Mesodermal cell (in vitro differentiated cells): ENCODE data around the gene CEPT1.

Source experiments
- H3K27ac ChIP-seq: 2 replicates; pipeline ENCODE4 v1.7.0; 2013; ENCODE audit warnings: mild to moderate bottlenecking, low read depth, low read length, moderate library complexity; ENCODE audit not compliant: severe bottlenecking
- H3K36me3 ChIP-seq: 2 replicates; pipeline ENCODE4 v1.7.1; 2013; ENCODE audit warnings: mild to moderate bottlenecking, low read length, moderate library complexity; ENCODE audit not compliant: control insufficient read depth, insufficient read depth
- H3K4me1 ChIP-seq: one replicate; pipeline ENCODE4 v1.7.1; 2013; ENCODE audit warnings: mild to moderate bottlenecking, low read length; ENCODE audit not compliant: insufficient read depth, control insufficient read depth, poor library complexity, severe bottlenecking
- H3K4me3 ChIP-seq: 2 replicates; pipeline ENCODE4 v1.7.0; 2013; ENCODE audit warnings: low read length, control low read depth, mild to moderate bottlenecking; ENCODE audit not compliant: insufficient read depth, poor library complexity, severe bottlenecking; ENCODE audit errors: extremely low read depth
- H3K9me3 ChIP-seq: 2 replicates; pipeline ENCODE4 v1.7.1; 2013; ENCODE audit warnings: mild to moderate bottlenecking, low read length, moderate library complexity; ENCODE audit not compliant: control insufficient read depth
- WGBS, 2 experiments: methylation state at CpG; one replicate each; pipeline ENCODE4 v1.1.5; 2013; ENCODE audit warnings: missing lambda C conversion rate in 2 of 2; ENCODE audit not compliant: insufficient coverage in 2 of 2; 5-methylcytosine and 5-hydroxymethylcytosine counted together

Gene CEPT1

GRCh38 chr1:111193712-111194480, 53.9 kb downstream of the CEPT1 start:
- Histone ChIP-seq H3K4me1 (peaks cover 24% of the 10 kb centered on the region), H3K9me3 (no peaks in the 10 kb centered on the region), H3K4me3 (no peak overlapping the region), H3K36me3 (peaks cover 6% of the 10 kb centered on the region), H3K27ac (no peak overlapping the region)
- WGBS, 2 experiments = 90 to 92% methylated on average over 2 to 3 of the region's 3 CpGs

GRCh38 chr1:111195002-111195684, 55.1 kb downstream of the CEPT1 start:
- H3K4me3 ChIP-seq = no peak overlapping the region
- no peaks in the 10 kb centered on the region for H3K9me3 ChIP-seq
- no peaks in the 10 kb centered on the region for H3K36me3 ChIP-seq
- H3K4me1 ChIP-seq = peaks cover 24% of the 10 kb centered on the region
- no peak overlapping the region for H3K27ac ChIP-seq
- WGBS, 2 experiments = 81 to 92% methylated on average over 2 to 3 of the region's 4 CpGs

- Histone ChIP-seq H3K9me3 (no peaks in the 10 kb centered on the region), H3K27ac (no peak overlapping the region), H3K36me3 (no peaks in the 10 kb centered on the region), H3K4me1 (peaks cover 27% of the 10 kb centered on the region), H3K4me3 (no peak overlapping the region)
- WGBS, 2 experiments = 70 to 94% methylated on average over 1 to 2 of the region's 2 CpGs
Measured at GRCh38 chr1:111196213-111196612, 56.2 kb downstream of the CEPT1 start.

- WGBS, 2 experiments = 51 to 67% methylated on average over 2 to 5 of the region's 6 CpGs
- no peaks in the 10 kb centered on the region for H3K36me3 ChIP-seq
- no peaks in the 10 kb centered on the region for H3K9me3 ChIP-seq
- no peak overlapping the region for H3K4me3 ChIP-seq
- peaks cover 18% of the 10 kb centered on the region for H3K4me1 ChIP-seq
- no peak overlapping the region for H3K27ac ChIP-seq
Measured at GRCh38 chr1:111197598-111198284, 57.7 kb downstream of the CEPT1 start.

GRCh38 chr1:111198836-111199235, 58.8 kb downstream of the CEPT1 start:
- WGBS, 2 experiments = 85 to 88% methylated on average over 3 to 4 of the region's 5 CpGs
- no peak overlapping the region for H3K4me3 ChIP-seq
- no peak overlapping the region for H3K27ac ChIP-seq
- H3K9me3 ChIP-seq = no peaks in the 10 kb centered on the region
- peaks cover 12% of the 10 kb centered on the region for H3K4me1 ChIP-seq
- H3K36me3 ChIP-seq = no peaks in the 10 kb centered on the region

- Histone ChIP-seq H3K36me3 (no peaks in the 10 kb centered on the region), H3K4me3 (no peak overlapping the region), H3K27ac (no peak overlapping the region), H3K9me3 (no peaks in the 10 kb centered on the region), H3K4me1 (peaks cover 7% of the 10 kb centered on the region)
- WGBS, 2 experiments = 94% methylated on average over 2 of the region's 3 CpGs
Measured at GRCh38 chr1:111199329-111199728, 59.3 kb downstream of the CEPT1 start.

- 96 to 97% methylated on average over 16 to 17 of the region's 17 CpGs for WGBS, 2 experiments
- H3K4me1 ChIP-seq = peaks cover 5% of the 10 kb centered on the region
- H3K36me3 ChIP-seq = no peaks in the 10 kb centered on the region
- H3K27ac ChIP-seq = no peak within 1 kb of the TSS
- H3K4me3 ChIP-seq = no peak within 1 kb of the TSS
- H3K9me3 ChIP-seq = no peaks in the 10 kb centered on the region
Measured at GRCh38 chr1:111199881-111200801, 60.1 kb downstream of the CEPT1 start, which contains the start of gene DENND2D. Gene DENND2D, minus strand, starts transcription at chr1:111200646. Its CDS starts 187 bp downstream, at chr1:111200459.

- Histone ChIP-seq H3K9me3 (no peaks in the 10 kb centered on the region), H3K27ac (no peak overlapping the region), H3K36me3 (no peaks in the 10 kb centered on the region), H3K4me3 (no peak overlapping the region), H3K4me1 (peaks cover 5% of the 10 kb centered on the region)
- WGBS, 2 experiments = 83 to 88% methylated on average over 1 to 2 of the region's 3 CpGs
Measured at GRCh38 chr1:111200802-111201161, 60.8 kb downstream of the CEPT1 start.

- H3K9me3 ChIP-seq = no peaks in the 10 kb centered on the region
- H3K4me3 ChIP-seq = no peak overlapping the region
- WGBS, 2 experiments = 80 to 90% methylated on average over 3 to 4 of the region's 5 CpGs
- peaks cover 5% of the 10 kb centered on the region for H3K4me1 ChIP-seq
- no peak overlapping the region for H3K27ac ChIP-seq
- H3K36me3 ChIP-seq = no peaks in the 10 kb centered on the region
Measured at GRCh38 chr1:111201275-111202090, 61.5 kb downstream of the CEPT1 start.
